Mesenchymal stem cell (in vitro differentiated cells and primary cell): ENCODE results near the gene TUBAL3.

ENCODE experiments used
- DNase-seq: peaks from one replicate; pipeline ENCODE4 v3.0.0-alpha.2; 2013
- H2AFZ ChIP-seq: one replicate; pipeline ENCODE4 v1.6.1; 2013; ENCODE audit warnings: low read depth, mild to moderate bottlenecking, control low read depth, inconsistent platforms, low read length, moderate library complexity
- H2AK5ac ChIP-seq: 2 replicates; pipeline ENCODE4 v1.6.1; 2013; ENCODE audit warnings: low read length, moderate library complexity, mild to moderate bottlenecking, inconsistent platforms; ENCODE audit not compliant: severe bottlenecking
- H2BK120ac ChIP-seq: one replicate; pipeline ENCODE4 v1.6.1; 2013; ENCODE audit warnings: low read depth, mild to moderate bottlenecking, inconsistent platforms, low read length, moderate library complexity
- H2BK12ac ChIP-seq, 2 experiments: one replicate each; pipeline ENCODE4 v1.6.1; 2013; ENCODE audit warnings: inconsistent platforms in 2 of 2, low read length in 2 of 2, mild to moderate bottlenecking in 2 of 2, moderate library complexity in 2 of 2, control low read depth in 1 of 2
- H2BK15ac ChIP-seq: one replicate; pipeline ENCODE4 v1.6.1; 2013; ENCODE audit warnings: mild to moderate bottlenecking, low read depth, inconsistent platforms; ENCODE audit not compliant: poor library complexity, severe bottlenecking
- H2BK5ac ChIP-seq: 2 replicates; pipeline ENCODE4 v1.6.1; 2013; ENCODE audit warnings: low read depth, mild to moderate bottlenecking, low read length, control low read depth, inconsistent platforms; ENCODE audit not compliant: poor library complexity, severe bottlenecking
- H3K14ac ChIP-seq, 2 experiments: one replicate each; pipeline ENCODE4 v1.6.1; 2013; ENCODE audit warnings: inconsistent platforms in 2 of 2, low read length in 2 of 2, control low read depth in 1 of 2, mild to moderate bottlenecking in 1 of 2, moderate library complexity in 1 of 2
- H3K18ac ChIP-seq, 2 experiments: one replicate each; pipeline ENCODE4 v1.6.1; 2013; ENCODE audit warnings: inconsistent platforms in 2 of 2, low read length in 2 of 2, control low read depth in 1 of 2, low read depth in 1 of 2, mild to moderate bottlenecking in 1 of 2
- H3K23ac ChIP-seq, 2 experiments: one replicate each; pipeline ENCODE4 v1.6.1; 2013; ENCODE audit warnings: inconsistent platforms in 2 of 2, low read length in 2 of 2, mild to moderate bottlenecking in 2 of 2, moderate library complexity in 2 of 2, control low read depth in 1 of 2
- H3K27ac ChIP-seq: 2 replicates; pipeline ENCODE4 v1.5.1; 2013; ENCODE audit warnings: mild to moderate bottlenecking, moderate library complexity, low read length, control low read depth, inconsistent platforms; ENCODE audit not compliant: poor library complexity, severe bottlenecking
- H3K27me3 ChIP-seq, 2 experiments: 2 replicates each; pipeline versions ENCODE4 v1.6.1 to v1.7.0; 2013; ENCODE audit warnings: low read length in 2 of 2, mild to moderate bottlenecking in 2 of 2, moderate library complexity in 2 of 2, control low read depth in 1 of 2, inconsistent platforms in 1 of 2; ENCODE audit not compliant: control insufficient read depth in 1 of 2, insufficient read depth in 1 of 2
- H3K36me3 ChIP-seq, 2 experiments: 2 replicates each; pipeline versions ENCODE4 v1.6.1 to v1.7.0; 2013; ENCODE audit warnings: low read length in 2 of 2, control low read depth in 1 of 2, inconsistent platforms in 1 of 2, low read depth in 1 of 2, mild to moderate bottlenecking in 1 of 2; ENCODE audit not compliant: insufficient read depth in 2 of 2, control insufficient read depth in 1 of 2
- H3K4ac ChIP-seq, 2 experiments: one replicate each; pipeline ENCODE4 v1.6.1; 2013; ENCODE audit warnings: inconsistent platforms in 2 of 2, low read length in 2 of 2, mild to moderate bottlenecking in 2 of 2, moderate library complexity in 2 of 2, control low read depth in 1 of 2, low read depth in 1 of 2
- H3K4me1 ChIP-seq: 2 replicates; pipeline ENCODE4 v1.6.1; 2013; ENCODE audit warnings: low read depth, low read length, control low read depth; ENCODE audit not compliant: control insufficient read depth, insufficient read depth
- H3K4me2 ChIP-seq: 2 replicates; pipeline ENCODE4 v1.6.1; 2013; ENCODE audit warnings: low read length, mild to moderate bottlenecking, inconsistent platforms; ENCODE audit not compliant: poor library complexity, severe bottlenecking
- H3K4me3 ChIP-seq, 2 experiments: 2 replicates each; pipeline versions ENCODE4 v1.5.1 to v1.7.0; 2013; ENCODE audit warnings: low read length in 2 of 2, mild to moderate bottlenecking in 2 of 2, control low read depth in 1 of 2, low read depth in 1 of 2; ENCODE audit not compliant: insufficient read depth in 1 of 2
- H3K79me1 ChIP-seq: replicated peaks from 2 replicates; pipeline ENCODE4 v1.6.1; 2013; ENCODE audit warnings: mild to moderate bottlenecking, control low read depth, low read length, inconsistent platforms; ENCODE audit not compliant: poor library complexity, severe bottlenecking
- H3K9ac ChIP-seq: 2 replicates; pipeline ENCODE4 v1.7.0; 2013; ENCODE audit warnings: mild to moderate bottlenecking, low read length, moderate library complexity
- H3K9me3 ChIP-seq: 2 replicates; pipeline ENCODE4 v1.7.0; 2013; ENCODE audit warnings: mild to moderate bottlenecking, low read length; ENCODE audit not compliant: control insufficient read depth
- H4K8ac ChIP-seq: one replicate; pipeline ENCODE4 v1.6.1; 2013; ENCODE audit warnings: inconsistent platforms, mild to moderate bottlenecking, low read length, moderate library complexity
- H4K91ac ChIP-seq: one replicate; pipeline ENCODE4 v1.6.1; 2013; ENCODE audit warnings: mild to moderate bottlenecking, low read length, inconsistent platforms
- WGBS: methylation state at CpG from one replicate; pipeline ENCODE4 v1.1.7; 2013; ENCODE audit warnings: mixed read lengths; 5-methylcytosine and 5-hydroxymethylcytosine counted together

Gene TUBAL3

DNA sequence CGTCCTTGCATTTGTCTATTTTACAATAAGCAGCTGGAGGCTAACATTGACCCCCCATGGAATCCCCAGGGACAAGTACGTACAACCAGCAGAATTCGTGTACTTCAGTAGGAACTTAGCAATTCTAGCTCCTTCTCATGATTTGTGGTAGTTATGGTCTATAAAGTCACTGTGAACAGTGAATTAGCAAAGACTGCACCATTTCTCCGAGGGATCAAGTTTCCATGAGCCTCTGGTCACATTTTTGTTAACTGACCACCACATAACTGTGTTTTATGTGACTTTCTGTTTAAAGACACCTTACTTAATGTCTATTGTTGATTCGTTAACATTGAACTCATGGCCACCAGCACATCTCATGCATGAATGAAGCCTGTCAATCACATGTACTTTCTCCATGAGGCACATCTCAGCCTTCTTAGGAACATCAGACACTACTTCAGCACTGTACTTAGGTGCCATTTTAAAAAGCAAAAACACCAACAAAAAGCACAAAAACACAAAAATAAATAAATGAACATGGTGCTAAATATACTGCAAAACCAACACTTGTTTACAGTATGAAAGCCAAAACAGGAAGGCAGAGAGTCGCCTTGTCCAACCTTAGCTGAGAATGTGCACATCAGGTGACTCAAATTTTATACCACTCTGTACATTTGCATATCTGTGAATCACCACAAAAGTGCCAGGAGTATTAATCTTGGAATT is 48.9 kb downstream of the TUBAL3 start:
- WGBS = 87% methylated on average over 5 of the region's 6 CpGs

GRCh38 chr10:5354068-5354467 is 50.6 kb downstream of the TUBAL3 start:
- 94% methylated on average over 2 of the region's 3 CpGs for WGBS

More for the DNA sequence above, 48.9 kb downstream of the TUBAL3 start:
- Histone ChIP-seq H3K4me2 (no peak overlapping the region), H3K4me3 (no peak overlapping the region), H2BK5ac (no peak overlapping the region), H4K8ac (no peak overlapping the region), H3K36me3 (no peaks in the 10 kb centered on the region), H3K27me3 (peaks cover 3 to 7% of the 10 kb centered on the region in 2 experiments), H2AK5ac (no peak overlapping the region), H3K4me1 (no peaks in the 10 kb centered on the region), H3K18ac (no peak overlapping the region), H3K14ac (no peak overlapping the region), H2BK120ac (no peak overlapping the region), H4K91ac (no peak overlapping the region), H3K23ac (no peak overlapping the region), H2BK15ac (no peak overlapping the region), H2AFZ (no peak overlapping the region), H3K79me1 (no peaks in the 10 kb centered on the region), H2BK12ac (no peak overlapping the region), H3K9me3 (no peaks in the 10 kb centered on the region), H3K27ac (no peak overlapping the region), H3K4ac (no peak overlapping the region), H3K9ac (no peak overlapping the region)
- DNase-seq = no peak

DNA sequence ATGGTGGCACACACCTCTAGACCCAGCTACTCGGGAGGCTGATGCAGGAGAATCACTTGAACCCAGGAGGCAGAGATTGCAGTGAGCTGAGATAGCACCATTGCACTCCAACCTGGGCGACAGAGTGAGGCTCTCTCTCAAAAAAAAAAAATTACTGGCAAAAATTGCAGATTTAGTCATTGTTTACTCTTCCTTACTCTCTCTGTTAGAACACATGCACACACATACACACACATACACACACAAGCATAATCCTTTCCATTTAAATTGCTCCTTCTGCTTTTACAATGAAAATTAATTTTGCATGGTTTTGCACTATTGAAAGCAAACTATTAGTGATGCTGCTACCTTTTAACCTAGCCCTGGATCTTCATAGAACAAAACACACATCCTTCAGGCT is 55.3 kb downstream of the TUBAL3 start:
- no peaks in the 10 kb centered on the region for H3K4me1 ChIP-seq
- H3K4ac ChIP-seq = no peak overlapping the region
- H3K18ac ChIP-seq = no peak overlapping the region
- H2AK5ac ChIP-seq = no peak overlapping the region
- H3K36me3 ChIP-seq = no peaks in the 10 kb centered on the region
- no peaks in the 10 kb centered on the region for H3K9me3 ChIP-seq
- H3K14ac ChIP-seq = no peak overlapping the region
- H3K23ac ChIP-seq = no peak overlapping the region
- H2BK5ac ChIP-seq = no peak overlapping the region
- no peak overlapping the region for H4K91ac ChIP-seq
- peaks cover 0 to 16% of the 10 kb centered on the region in 2 experiments for H3K27me3 ChIP-seq
- H2BK12ac ChIP-seq = no peak overlapping the region
- DNase-seq = no peak
- H3K79me1 ChIP-seq = no peaks in the 10 kb centered on the region
- 72% methylated on average over 2 of the region's 2 CpGs for WGBS
- H3K27ac ChIP-seq = no peak overlapping the region
- no peak overlapping the region for H2AFZ ChIP-seq
- H4K8ac ChIP-seq = no peak overlapping the region
- no peak overlapping the region for H2BK120ac ChIP-seq
- H3K4me2 ChIP-seq = no peak overlapping the region
- no peak overlapping the region for H3K9ac ChIP-seq
- H2BK15ac ChIP-seq = no peak overlapping the region
- H3K4me3 ChIP-seq = no peak overlapping the region

More at GRCh38 chr10:5354068-5354467, 50.6 kb downstream of the TUBAL3 start:
- Histone ChIP-seq H3K18ac (no peak overlapping the region), H3K23ac (no peak overlapping the region), H3K27ac (no peak overlapping the region), H3K9me3 (no peaks in the 10 kb centered on the region), H3K4ac (no peak overlapping the region), H3K9ac (no peak overlapping the region), H2AFZ (no peak overlapping the region), H3K4me3 (no peak overlapping the region), H4K91ac (no peak overlapping the region), H3K36me3 (no peaks in the 10 kb centered on the region), H2BK5ac (no peak overlapping the region), H2BK120ac (no peak overlapping the region), H3K79me1 (no peaks in the 10 kb centered on the region), H2BK15ac (no peak overlapping the region), H2BK12ac (no peak overlapping the region), H4K8ac (no peak overlapping the region), H2AK5ac (no peak overlapping the region), H3K4me1 (no peaks in the 10 kb centered on the region), H3K27me3 (no peaks in the 10 kb centered on the region), H3K14ac (no peak overlapping the region), H3K4me2 (no peak overlapping the region)
- no peak for DNase-seq

DNA sequence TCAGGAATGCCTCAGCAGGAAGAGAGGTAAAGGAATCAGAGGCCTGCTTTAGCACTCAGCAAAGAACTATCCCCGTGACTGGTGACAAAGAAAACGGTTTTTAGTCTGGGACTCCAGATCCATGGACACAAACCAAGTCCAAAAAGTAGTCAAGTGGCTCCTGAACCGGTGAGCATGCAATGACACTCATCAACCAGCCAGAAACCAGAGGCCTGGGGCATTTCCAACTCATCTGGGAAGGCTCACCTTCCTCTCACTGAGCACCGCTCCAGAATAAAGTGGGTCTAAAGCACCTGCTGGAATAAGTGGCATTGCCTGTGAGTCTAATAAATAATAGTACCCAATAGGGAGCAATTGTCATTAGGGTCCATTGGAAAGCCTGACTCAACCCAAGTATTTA is 57.7 kb downstream of the TUBAL3 start:
- H3K79me1 ChIP-seq = no peaks in the 10 kb centered on the region
- peaks cover 0 to 16% of the 10 kb centered on the region in 2 experiments for H3K27me3 ChIP-seq
- no peak for DNase-seq
- H3K27ac ChIP-seq = no peak overlapping the region
- H2AK5ac ChIP-seq = no peak overlapping the region
- H2AFZ ChIP-seq = no peak overlapping the region
- H2BK5ac ChIP-seq = no peak overlapping the region
- no peaks in the 10 kb centered on the region for H3K36me3 ChIP-seq
- no peak overlapping the region for H4K8ac ChIP-seq
- no peak overlapping the region for H2BK12ac ChIP-seq
- H3K4me1 ChIP-seq = peaks cover 4% of the 10 kb centered on the region
- no peaks in the 10 kb centered on the region for H3K9me3 ChIP-seq
- no peak overlapping the region for H2BK120ac ChIP-seq
- no peak overlapping the region for H3K4ac ChIP-seq
- no peak overlapping the region for H3K9ac ChIP-seq
- no peak overlapping the region for H3K4me3 ChIP-seq
- no peak overlapping the region for H3K18ac ChIP-seq
- no peak overlapping the region for H3K23ac ChIP-seq
- H2BK15ac ChIP-seq = no peak overlapping the region
- no peak overlapping the region for H3K14ac ChIP-seq
- WGBS = 41% methylated on average over 3 of the region's 4 CpGs
- H4K91ac ChIP-seq = no peak overlapping the region
- no peak overlapping the region for H3K4me2 ChIP-seq
